ENCODE measurements around the gene AEBP2.

DNA sequence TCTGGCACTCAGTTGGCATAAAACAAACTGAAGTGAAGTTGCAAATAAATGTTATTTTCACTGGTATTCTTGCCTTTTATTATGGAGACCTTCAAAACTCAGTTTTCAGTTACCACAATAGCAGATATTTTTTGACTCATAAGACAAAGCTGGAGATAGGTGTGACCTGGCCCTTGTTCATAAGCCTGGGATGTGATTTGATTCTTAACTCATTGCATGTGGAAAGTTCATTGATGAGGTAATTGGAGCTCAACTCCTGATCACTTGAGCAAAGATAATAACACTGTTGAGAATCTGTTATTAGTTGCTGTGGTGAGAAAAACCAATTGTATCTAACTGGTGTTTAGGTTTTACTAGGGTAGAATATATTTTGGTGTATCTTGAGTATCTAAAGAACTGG, 105.1 kb downstream of the AEBP2 start:
- TF ChIP-seq, protein P1, sequence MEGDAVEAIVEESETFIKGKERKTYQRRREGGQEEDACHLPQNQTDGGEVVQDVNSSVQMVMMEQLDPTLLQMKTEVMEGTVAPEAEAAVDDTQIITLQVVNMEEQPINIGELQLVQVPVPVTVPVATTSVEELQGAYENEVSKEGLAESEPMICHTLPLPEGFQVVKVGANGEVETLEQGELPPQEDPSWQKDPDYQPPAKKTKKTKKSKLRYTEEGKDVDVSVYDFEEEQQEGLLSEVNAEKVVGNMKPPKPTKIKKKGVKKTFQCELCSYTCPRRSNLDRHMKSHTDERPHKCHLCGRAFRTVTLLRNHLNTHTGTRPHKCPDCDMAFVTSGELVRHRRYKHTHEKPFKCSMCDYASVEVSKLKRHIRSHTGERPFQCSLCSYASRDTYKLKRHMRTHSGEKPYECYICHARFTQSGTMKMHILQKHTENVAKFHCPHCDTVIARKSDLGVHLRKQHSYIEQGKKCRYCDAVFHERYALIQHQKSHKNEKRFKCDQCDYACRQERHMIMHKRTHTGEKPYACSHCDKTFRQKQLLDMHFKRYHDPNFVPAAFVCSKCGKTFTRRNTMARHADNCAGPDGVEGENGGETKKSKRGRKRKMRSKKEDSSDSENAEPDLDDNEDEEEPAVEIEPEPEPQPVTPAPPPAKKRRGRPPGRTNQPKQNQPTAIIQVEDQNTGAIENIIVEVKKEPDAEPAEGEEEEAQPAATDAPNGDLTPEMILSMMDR (IDR thresholded peaks at IDR 0.05): no peak
- TF ChIP-seq POLR2A (IDR thresholded peaks at IDR 0.05): no peak

Data from body of pancreas (tissue), 4 donors.